Left lung (tissue), 10 donors: ENCODE measurements around the gene SMOC1. TPM values are rescaled to one million over a fixed set of nuclear protein-coding genes. Genes with fewer than 3 reads are reported as not detected.

Experiments used
- ATAC-seq: fragments of 200-7000 bp; cut with Tn5 transposase; one replicate; pipeline ENCODE4 v1.9.1; 2020; ENCODE audit warnings: moderate library complexity
- DNase-seq, 4 donors: peaks; one replicate each; pipeline ENCODE4 v3.0.0-alpha.2; 2013 to 2020
- H3K27ac ChIP-seq, 2 donors: fragments of 200-600 bp; sonication (generic) in 1 of 2; one replicate each; pipeline versions ENCODE4 v1.5.0 to v1.8.0; 2020 to 2021
- H3K27me3 ChIP-seq, 2 donors: fragments of 200-600 bp; sonication (generic) in 1 of 2; one replicate each; pipeline versions ENCODE4 v1.5.0 to v1.8.0; 2020 to 2021
- H3K36me3 ChIP-seq, 2 donors: fragments of 200-600 bp; sonication (generic) in 1 of 2; one replicate each; pipeline versions ENCODE4 v1.5.0 to v1.8.0; 2020 to 2021
- H3K4me1 ChIP-seq, 2 donors: fragments of 200-600 bp; one replicate each; pipeline ENCODE4 v1.8.0; 2021
- H3K4me3 ChIP-seq, 2 donors: fragments of 200-600 bp; sonication (generic) in 1 of 2; one replicate each; pipeline versions ENCODE4 v1.5.0 to v1.8.0; 2020 to 2021; ENCODE audit warnings: mild to moderate bottlenecking in 1 of 2
- H3K9me3 ChIP-seq, 2 donors: fragments of 200-600 bp; sonication (generic) in 1 of 2; one replicate each; pipeline versions ENCODE4 v1.5.0 to v1.8.0; 2020 to 2021
- intact Hi-C, 2 donors: fragments of 100-400 bp; cut with DNase I; formaldehyde crosslinking; loops; one replicate each; pipeline versions ENCODE4 v1.11.2 to v1.14.2; 2022
- polyA plus RNA-seq, 6 donors: library from polyadenylated mRNA; unstranded; fragments of 120-200 nt; gene quantifications; one replicate each; pipeline ENCODE4 v1.2.1, GENCODE V29; 2013; ENCODE audit not compliant: insufficient read length in 6 of 6
- total RNA-seq, 2 donors: library from RNA; stranded (reverse); fragmentation: NEBNext Ultra II Directional; extraction: Animal tissue kit (Norgen Biotek cat#: 25700); gene quantifications; one replicate each; pipeline ENCODE4 v1.2.1, GENCODE V29; 2021
- TF ChIP-seq, protein P1 (sequence below), 2 donors: fragments of 200-600 bp; sonication (generic) in 1 of 2; IDR thresholded peaks; one replicate each; pipeline versions ENCODE4 v1.5.0 to v1.8.0; 2021; ENCODE audit warnings: antibody characterized with exemption in 2 of 2
- donor health status: DM: no; HTN: yes; CAD: no.
- donor health status: DM: no; HTN: no; CAD: no.

The SMOC1 gene
- total and polyA plus RNA-seq, 8 donors = 0.20 to 2.3 (median 1.4) TPM

DNA sequence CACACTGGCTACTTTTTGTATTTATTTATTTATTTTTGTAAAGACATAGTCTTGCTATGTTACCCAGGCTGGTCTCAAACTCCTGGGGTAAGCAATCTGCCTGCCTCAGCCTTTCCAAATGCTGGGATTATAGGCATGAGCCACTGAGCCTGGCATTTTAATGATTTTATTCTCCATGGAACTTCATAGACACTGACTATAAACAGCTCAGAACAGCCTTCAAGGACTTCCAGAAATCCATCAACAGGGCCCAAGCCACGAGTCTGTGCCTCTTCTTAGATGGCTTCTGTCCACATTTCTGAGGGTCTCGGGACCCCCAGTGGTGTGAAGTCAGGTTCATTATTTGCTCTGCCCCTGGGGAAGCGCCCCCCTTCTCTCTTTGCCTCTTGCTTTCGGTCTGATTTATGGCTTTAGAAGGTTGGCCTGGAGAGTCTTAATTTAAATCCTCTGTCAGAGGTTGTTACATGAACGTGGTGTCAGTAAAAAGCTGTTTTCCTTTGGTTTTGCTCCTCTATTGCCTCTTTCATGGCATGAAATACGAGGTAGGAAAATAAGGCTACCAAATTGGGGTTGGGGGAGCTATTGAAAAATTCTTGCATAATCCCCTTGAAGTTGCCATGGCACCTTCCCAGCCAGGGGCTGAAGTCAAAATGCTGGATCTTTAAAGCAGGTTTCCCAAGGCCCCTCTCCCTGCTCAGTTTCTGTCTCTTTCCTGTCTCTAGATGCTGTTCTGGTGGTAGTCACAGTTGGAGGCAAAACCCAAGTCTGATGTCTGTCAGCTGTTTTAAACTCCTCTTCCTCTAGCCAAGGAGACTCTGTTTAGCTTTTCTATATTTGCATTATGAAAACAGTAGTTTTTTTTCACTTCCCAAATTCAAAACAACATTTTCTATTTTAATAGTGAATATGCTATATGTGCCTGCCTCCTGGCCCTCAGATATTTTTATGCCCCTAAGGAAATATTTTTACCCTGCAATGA lies 129.4 kb downstream of the SMOC1 start:
- ATAC-seq (no peak), DNase-seq (no peak)
- H3K27me3 ChIP-seq = no peaks in the 10 kb centered on the region
- H3K4me1 ChIP-seq = no peaks in the 10 kb centered on the region
- TF ChIP-seq, protein P1, sequence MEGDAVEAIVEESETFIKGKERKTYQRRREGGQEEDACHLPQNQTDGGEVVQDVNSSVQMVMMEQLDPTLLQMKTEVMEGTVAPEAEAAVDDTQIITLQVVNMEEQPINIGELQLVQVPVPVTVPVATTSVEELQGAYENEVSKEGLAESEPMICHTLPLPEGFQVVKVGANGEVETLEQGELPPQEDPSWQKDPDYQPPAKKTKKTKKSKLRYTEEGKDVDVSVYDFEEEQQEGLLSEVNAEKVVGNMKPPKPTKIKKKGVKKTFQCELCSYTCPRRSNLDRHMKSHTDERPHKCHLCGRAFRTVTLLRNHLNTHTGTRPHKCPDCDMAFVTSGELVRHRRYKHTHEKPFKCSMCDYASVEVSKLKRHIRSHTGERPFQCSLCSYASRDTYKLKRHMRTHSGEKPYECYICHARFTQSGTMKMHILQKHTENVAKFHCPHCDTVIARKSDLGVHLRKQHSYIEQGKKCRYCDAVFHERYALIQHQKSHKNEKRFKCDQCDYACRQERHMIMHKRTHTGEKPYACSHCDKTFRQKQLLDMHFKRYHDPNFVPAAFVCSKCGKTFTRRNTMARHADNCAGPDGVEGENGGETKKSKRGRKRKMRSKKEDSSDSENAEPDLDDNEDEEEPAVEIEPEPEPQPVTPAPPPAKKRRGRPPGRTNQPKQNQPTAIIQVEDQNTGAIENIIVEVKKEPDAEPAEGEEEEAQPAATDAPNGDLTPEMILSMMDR (IDR thresholded peaks at IDR 0.05) = no peak
- H3K9me3 ChIP-seq = no peaks in the 10 kb centered on the region
- intact Hi-C loops = no loop called here
- H3K27ac ChIP-seq = no peak overlapping the region
- H3K36me3 ChIP-seq = no peaks in the 10 kb centered on the region
- H3K4me3 ChIP-seq = no peak overlapping the region

DNA sequence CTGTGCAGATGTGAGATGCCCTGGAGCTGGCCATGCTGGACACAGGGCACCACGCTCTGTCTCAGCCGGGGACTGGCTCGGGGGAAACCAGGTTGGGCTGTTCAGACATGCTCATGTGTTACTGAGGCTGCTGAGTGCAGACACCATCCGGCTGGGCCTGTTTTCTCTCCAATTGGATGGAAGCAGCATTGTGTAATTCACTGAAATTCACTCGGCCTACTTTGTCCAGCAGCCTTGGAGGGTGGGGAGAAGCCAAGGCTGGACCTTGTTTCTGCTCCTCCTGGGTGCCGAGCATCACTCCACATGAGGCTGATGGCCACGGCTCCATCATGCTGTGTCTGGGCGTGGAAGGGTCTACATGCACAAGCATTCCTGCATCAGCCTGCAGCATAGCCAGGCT lies 130.7 kb downstream of the SMOC1 start:
- intact Hi-C loops = no loop called here
- H3K36me3 ChIP-seq = no peaks in the 10 kb centered on the region
- no peaks in the 10 kb centered on the region for H3K27me3 ChIP-seq
- ATAC-seq (no peak), DNase-seq (no peak)
- H3K9me3 ChIP-seq = no peaks in the 10 kb centered on the region
- H3K4me1 ChIP-seq = no peaks in the 10 kb centered on the region
- TF ChIP-seq, protein P1 (IDR thresholded peaks at IDR 0.05) = no peak
- H3K27ac ChIP-seq = no peak overlapping the region
- H3K4me3 ChIP-seq = no peak overlapping the region

DNA sequence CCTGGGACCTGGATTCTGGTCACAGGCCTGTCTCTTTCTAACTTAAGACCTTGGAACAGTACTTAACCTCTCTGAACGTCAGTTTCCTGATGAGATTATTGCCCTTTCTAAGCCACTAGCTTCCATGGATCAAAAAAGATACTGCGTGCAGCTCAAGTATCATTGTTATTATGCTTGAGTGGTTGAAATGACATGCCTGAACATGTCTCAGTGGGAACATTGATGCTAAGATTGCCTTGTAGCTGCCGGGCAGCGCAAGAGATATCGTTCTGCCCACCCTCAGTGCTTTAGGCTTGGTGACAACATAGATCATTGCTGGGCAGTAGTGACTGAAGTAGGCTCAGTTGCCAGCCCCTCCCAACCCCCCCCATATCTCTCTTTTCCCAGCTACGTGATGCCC lies 131.9 kb downstream of the SMOC1 start:
- ATAC-seq = no peak
- TF ChIP-seq, protein P1 (IDR thresholded peaks at IDR 0.05) = no peak
- Histone ChIP-seq H3K4me3 (no peak overlapping the region), H3K36me3 (no peaks in the 10 kb centered on the region), H3K27me3 (peaks cover 0 to 6% of the 10 kb centered on the region in 2 donors), H3K27ac (no peak overlapping the region), H3K9me3 (no peaks in the 10 kb centered on the region), H3K4me1 (no peaks in the 10 kb centered on the region)
- intact Hi-C loops = no loop called here
- DNase-seq = no peak

DNA sequence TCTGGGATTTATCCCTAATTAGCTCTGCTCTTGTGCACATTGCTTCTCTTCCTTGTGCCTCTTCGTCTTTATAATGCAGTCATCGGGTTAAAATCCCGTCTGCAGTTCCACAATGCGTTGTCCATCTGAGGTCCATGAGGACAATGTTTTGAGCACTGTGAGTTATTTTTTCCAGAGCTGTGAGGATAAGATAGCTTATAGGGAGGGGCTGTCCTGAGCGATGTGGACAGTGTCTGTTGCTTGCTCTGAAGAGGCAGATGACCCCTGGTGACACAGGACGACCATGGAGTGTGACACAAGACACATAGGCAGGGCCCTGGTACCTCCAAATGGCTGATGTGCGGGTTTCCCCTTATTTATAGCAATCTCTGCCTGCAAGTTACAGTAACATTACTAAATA lies 132.5 kb downstream of the SMOC1 start:
- Histone ChIP-seq H3K9me3 (no peaks in the 10 kb centered on the region), H3K27ac (no peak overlapping the region), H3K4me1 (no peaks in the 10 kb centered on the region), H3K4me3 (no peak overlapping the region), H3K27me3 (peaks cover 0 to 6% of the 10 kb centered on the region in 2 donors), H3K36me3 (no peaks in the 10 kb centered on the region)
- DNase-seq = no peak
- ATAC-seq = no peak
- TF ChIP-seq, protein P1 (IDR thresholded peaks at IDR 0.05) = no peak
- intact Hi-C loops = no loop called here

DNA sequence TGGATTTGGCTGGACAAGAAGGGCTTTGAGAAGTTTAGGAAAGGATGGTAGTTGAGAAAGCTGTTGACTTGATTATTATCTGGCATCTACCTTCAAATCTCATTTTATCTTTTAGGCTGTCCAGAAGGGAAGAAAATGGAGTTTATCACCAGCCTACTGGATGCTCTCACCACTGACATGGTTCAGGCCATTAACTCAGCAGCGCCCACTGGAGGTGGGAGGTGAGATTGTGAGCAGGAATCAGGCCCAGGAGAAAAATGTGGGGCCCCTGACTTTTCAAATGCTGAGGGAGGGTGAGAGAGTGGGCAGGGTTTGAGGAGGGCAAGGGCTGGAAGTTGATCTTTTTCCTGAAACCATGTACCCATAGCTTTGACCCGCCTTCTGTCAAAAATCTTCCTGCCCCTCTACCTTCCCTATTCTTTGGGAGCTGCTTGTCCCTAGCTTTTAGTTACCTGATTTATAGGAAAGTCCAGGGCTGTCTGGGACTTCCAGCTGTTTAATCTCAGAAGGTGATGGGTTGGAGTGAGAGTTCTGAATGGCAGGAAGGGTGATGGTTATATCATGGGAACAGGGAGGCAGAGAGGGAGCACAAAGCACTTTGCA lies 134.2 kb downstream of the SMOC1 start:
- no peak for DNase-seq
- intact Hi-C loops = no loop called here
- ATAC-seq = no peak
- Histone ChIP-seq H3K36me3 (no peaks in the 10 kb centered on the region), H3K4me1 (peaks cover 0 to under 1% of the 10 kb centered on the region in 2 donors), H3K27ac (no peak overlapping the region), H3K9me3 (no peaks in the 10 kb centered on the region), H3K4me3 (no peak overlapping the region), H3K27me3 (peaks cover 0 to 6% of the 10 kb centered on the region in 2 donors)
- TF ChIP-seq, protein P1 (IDR thresholded peaks at IDR 0.05) = peak; percentile 28 to 33
